H9 (cell line): ENCODE results near the gene ANKH. TPM values are rescaled to one million over a fixed set of nuclear protein-coding genes. Genes with fewer than 3 reads are reported as not detected.

ENCODE experiments used
- DNase-seq: peaks from one replicate; pipeline ENCODE4 v3.0.0-alpha.2; 2017
- H2AFZ ChIP-seq: one replicate; pipeline ENCODE4 v1.6.1; 2013; ENCODE audit warnings: mild to moderate bottlenecking, low read length, control low read depth, moderate library complexity
- H2AK5ac ChIP-seq: 2 replicates; pipeline ENCODE4 v1.6.1; 2013; ENCODE audit warnings: low read length, control low read depth, mixed read lengths; ENCODE audit not compliant: insufficient read length
- H2BK120ac ChIP-seq: one replicate; pipeline ENCODE4 v1.6.1; 2013; ENCODE audit warnings: low read depth, mild to moderate bottlenecking, low read length, control low read depth, inconsistent platforms; ENCODE audit not compliant: poor library complexity, severe bottlenecking
- H2BK12ac ChIP-seq: 2 replicates; pipeline ENCODE4 v1.6.1; 2013; ENCODE audit warnings: low read length, control low read depth, mixed read lengths, low read depth; ENCODE audit not compliant: insufficient read length
- H2BK15ac ChIP-seq: 2 replicates; pipeline ENCODE4 v1.6.1; 2013; ENCODE audit warnings: low read depth, low read length, control low read depth
- H2BK20ac ChIP-seq: one replicate; pipeline ENCODE4 v1.6.1; 2013; ENCODE audit warnings: low read depth, mild to moderate bottlenecking, low read length, control low read depth, inconsistent platforms; ENCODE audit not compliant: poor library complexity, severe bottlenecking
- H2BK5ac ChIP-seq: 2 replicates; pipeline ENCODE4 v1.6.1; 2013; ENCODE audit warnings: low read length, control low read depth, mixed read lengths; ENCODE audit not compliant: insufficient read length
- H3K14ac ChIP-seq: 2 replicates; pipeline ENCODE4 v1.6.1; 2013; ENCODE audit warnings: low read length, control low read depth; ENCODE audit not compliant: insufficient read depth
- H3K18ac ChIP-seq: 2 replicates; pipeline ENCODE4 v1.6.1; 2013; ENCODE audit warnings: low read depth, mild to moderate bottlenecking, mixed read lengths, low read length, control low read depth; ENCODE audit not compliant: insufficient read length
- H3K23ac ChIP-seq: 2 replicates; pipeline ENCODE4 v1.6.1; 2013; ENCODE audit warnings: low read length, control low read depth, mixed read lengths, low read depth; ENCODE audit not compliant: insufficient read length
- H3K23me2 ChIP-seq: 2 replicates; pipeline ENCODE4 v1.6.1; 2013; ENCODE audit warnings: low read depth, mild to moderate bottlenecking, mixed read lengths, low read length, control low read depth; ENCODE audit not compliant: insufficient read length, poor library complexity, severe bottlenecking
- H3K27ac ChIP-seq: 2 replicates; pipeline ENCODE4 v1.5.1; 2013; ENCODE audit warnings: low read length, control low read depth, mixed read lengths, low read depth; ENCODE audit not compliant: insufficient read length
- H3K27me3 ChIP-seq: 2 replicates; pipeline ENCODE4 v1.6.1; 2013; ENCODE audit warnings: low read length, control low read depth, inconsistent platforms; ENCODE audit not compliant: insufficient read depth
- H3K4ac ChIP-seq: 2 replicates; pipeline ENCODE4 v1.6.1; 2013; ENCODE audit warnings: low read depth, mild to moderate bottlenecking, control low read depth, inconsistent platforms, low read length, moderate library complexity
- H3K4me1 ChIP-seq: 2 replicates; pipeline ENCODE4 v1.6.1; 2013; ENCODE audit warnings: low read length, control low read depth, inconsistent platforms; ENCODE audit not compliant: insufficient read depth
- H3K4me2 ChIP-seq: 2 replicates; pipeline ENCODE4 v1.6.1; 2013; ENCODE audit warnings: low read length, control low read depth, mixed read lengths; ENCODE audit not compliant: insufficient read length, insufficient read depth
- H3K56ac ChIP-seq: 2 replicates; pipeline ENCODE4 v1.6.1; 2013; ENCODE audit warnings: low read depth, mild to moderate bottlenecking, mixed read lengths, low read length, control low read depth; ENCODE audit not compliant: insufficient read length
- H3K79me1 ChIP-seq: 2 replicates; pipeline ENCODE4 v1.6.1; 2013; ENCODE audit warnings: low read depth, mild to moderate bottlenecking, moderate library complexity, low read length, control low read depth, inconsistent platforms; ENCODE audit not compliant: insufficient read depth, poor library complexity, severe bottlenecking
- H3K79me2 ChIP-seq: 2 replicates; pipeline ENCODE4 v1.6.1; 2013; ENCODE audit warnings: low read length, control low read depth, inconsistent platforms; ENCODE audit not compliant: insufficient read depth
- H3K9ac ChIP-seq: 2 replicates; pipeline ENCODE4 v1.6.1; 2013; ENCODE audit warnings: low read length, control low read depth, mixed read lengths; ENCODE audit not compliant: insufficient read length; ENCODE audit errors: extremely low read depth
- H3K9me3 ChIP-seq: one replicate; pipeline ENCODE4 v1.6.1; 2013; ENCODE audit warnings: low read depth, low read length, inconsistent platforms; ENCODE audit not compliant: control insufficient read depth
- H3T11ph ChIP-seq: one replicate; pipeline ENCODE4 v1.6.1; 2013; ENCODE audit warnings: mild to moderate bottlenecking, low read length, control low read depth, inconsistent platforms
- H4K20me1 ChIP-seq: one replicate; pipeline ENCODE4 v1.6.1; 2013; ENCODE audit not compliant: control insufficient read depth, insufficient read length, insufficient read depth
- H4K5ac ChIP-seq: 2 replicates; pipeline ENCODE4 v1.6.1; 2013; ENCODE audit warnings: low read depth, mild to moderate bottlenecking, mixed read lengths, low read length, control low read depth; ENCODE audit not compliant: insufficient read length
- H4K8ac ChIP-seq: replicated peaks from 2 replicates; pipeline ENCODE4 v1.6.1; 2013; ENCODE audit warnings: low read length, control low read depth, mixed read lengths, low read depth; ENCODE audit not compliant: insufficient read length
- H4K91ac ChIP-seq: 2 replicates; pipeline ENCODE4 v1.6.1; 2013; ENCODE audit warnings: low read depth, mild to moderate bottlenecking, moderate library complexity, mixed read lengths, low read length, control low read depth; ENCODE audit not compliant: insufficient read length
- H3K27ac Mint-ChIP-seq, 3 experiments: 2 replicates in 2 of 3; 3 replicates in 1 of 3; pipeline ENCODE4 v1.8.0; 2020 to 2021; ENCODE audit warnings: mixed read lengths in 3 of 3, mild to moderate bottlenecking in 1 of 3, moderate library complexity in 1 of 3
- H3K27me3 Mint-ChIP-seq: 2 replicates; pipeline ENCODE4 v1.8.0; 2021; ENCODE audit warnings: low read depth, mild to moderate bottlenecking, moderate library complexity, mixed read lengths
- H3K36me3 Mint-ChIP-seq, 3 experiments: 2 replicates in 2 of 3; 3 replicates in 1 of 3; pipeline ENCODE4 v1.8.0; 2020 to 2021; ENCODE audit warnings: low read depth in 3 of 3, mixed read lengths in 3 of 3; ENCODE audit not compliant: insufficient read depth in 1 of 3
- H3K4me1 Mint-ChIP-seq, 2 experiments: 2 replicates each; pipeline ENCODE4 v1.8.0; 2020; ENCODE audit warnings: mixed read lengths in 2 of 2
- H3K4me3 Mint-ChIP-seq, 2 experiments: 2 replicates in 1 of 2; 3 replicates in 1 of 2; pipeline ENCODE4 v1.8.0; 2020 to 2021; ENCODE audit warnings: mild to moderate bottlenecking in 2 of 2, mixed read lengths in 2 of 2, moderate library complexity in 1 of 2
- H3K9me3 Mint-ChIP-seq, 2 experiments: 2 replicates in 1 of 2; 3 replicates in 1 of 2; pipeline ENCODE4 v1.8.0; 2020; ENCODE audit warnings: mild to moderate bottlenecking in 2 of 2, mixed read lengths in 2 of 2, moderate library complexity in 1 of 2
- WGBS: extraction: QIAGEN DNeasy Blood & Tissue Kit; methylation state at CpG from one replicate; pipeline ENCODE4 v1.1.7; 2013; ENCODE audit warnings: missing lambda C conversion rate, low lambda C conversion rate, mixed read lengths; ENCODE audit not compliant: insufficient read length; ENCODE audit errors: extremely low coverage; 5-methylcytosine and 5-hydroxymethylcytosine counted together
- total RNA-seq: library from RNA; stranded (reverse); gene quantifications from 2 replicates; pipeline ENCODE4 v1.2.1, GENCODE V29; 2021
- TF ChIP-seq, protein P1 (sequence below): fragments of 200-600 bp; sonication (generic); conservative IDR thresholded peaks from 3 replicates; pipeline ENCODE4 v1.8.0; 2021; ENCODE audit warnings: antibody characterized with exemption, mild to moderate bottlenecking

ANKH gene
- total RNA-seq, 1 experiment from 2014 or later, result 9.6 TPM

DNA sequence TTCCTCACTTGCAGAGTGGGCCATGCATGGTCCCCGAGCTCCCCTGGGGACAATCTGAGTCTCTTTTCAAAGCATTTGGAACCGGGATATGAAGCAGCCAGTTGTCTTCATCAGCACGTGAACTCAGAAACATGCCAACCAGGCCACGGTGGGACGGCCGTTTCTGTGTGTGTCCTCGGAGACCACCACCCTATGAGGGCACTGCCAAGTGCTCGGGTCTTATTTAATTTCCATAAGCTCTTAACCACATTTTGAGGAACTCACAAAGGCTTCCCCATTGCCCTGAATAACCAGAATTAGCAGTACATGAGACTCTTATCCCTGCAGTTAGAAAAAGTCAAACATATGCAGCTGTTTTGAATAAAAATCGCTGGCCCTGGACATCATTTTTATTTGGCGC lies 146.9 kb downstream of the ANKH start:
- no peak overlapping the region for H2BK5ac ChIP-seq
- Mint-ChIP-seq H3K27ac (peak overlapping the region in 1 of 3 experiments; percentile 67; a peak in 1 of 7 replicates), H3K9me3 (no peaks in the 10 kb centered on the region), H3K4me3 (no peak overlapping the region), H3K4me1 (peaks cover 32 to 38% of the 10 kb centered on the region in 2 experiments), H3K27me3 (peaks cover 2% of the 10 kb centered on the region; the same call in 1 of the 2 replicates), H3K36me3 (peaks cover 0 to 4% (median 3%) of the 10 kb centered on the region in 3 experiments; a peak in 2 of 7 replicates)
- H2AK5ac ChIP-seq, result no peak overlapping the region
- H4K5ac ChIP-seq, result no peak overlapping the region
- H3T11ph ChIP-seq, result no peak overlapping the region
- H3K23me2 ChIP-seq, result no peaks in the 10 kb centered on the region
- H3K4me1 ChIP-seq, result peaks cover 12% of the 10 kb centered on the region; the same call in 1 of the 2 replicates
- no peak overlapping the region for H4K91ac ChIP-seq
- H3K4me2 ChIP-seq, result no peak overlapping the region
- DNase-seq, result no peak
- WGBS, result no CpG with 5 or more reads among the region's 10 CpGs
- no peak overlapping the region for H2BK15ac ChIP-seq
- no peak overlapping the region for H2BK120ac ChIP-seq
- H4K20me1 ChIP-seq, result no peaks in the 10 kb centered on the region
- H3K9me3 ChIP-seq, result no peaks in the 10 kb centered on the region
- H3K79me1 ChIP-seq, result no peaks in the 10 kb centered on the region
- no peak overlapping the region for H3K27ac ChIP-seq
- H3K14ac ChIP-seq, result no peak overlapping the region
- TF ChIP-seq, protein P1, sequence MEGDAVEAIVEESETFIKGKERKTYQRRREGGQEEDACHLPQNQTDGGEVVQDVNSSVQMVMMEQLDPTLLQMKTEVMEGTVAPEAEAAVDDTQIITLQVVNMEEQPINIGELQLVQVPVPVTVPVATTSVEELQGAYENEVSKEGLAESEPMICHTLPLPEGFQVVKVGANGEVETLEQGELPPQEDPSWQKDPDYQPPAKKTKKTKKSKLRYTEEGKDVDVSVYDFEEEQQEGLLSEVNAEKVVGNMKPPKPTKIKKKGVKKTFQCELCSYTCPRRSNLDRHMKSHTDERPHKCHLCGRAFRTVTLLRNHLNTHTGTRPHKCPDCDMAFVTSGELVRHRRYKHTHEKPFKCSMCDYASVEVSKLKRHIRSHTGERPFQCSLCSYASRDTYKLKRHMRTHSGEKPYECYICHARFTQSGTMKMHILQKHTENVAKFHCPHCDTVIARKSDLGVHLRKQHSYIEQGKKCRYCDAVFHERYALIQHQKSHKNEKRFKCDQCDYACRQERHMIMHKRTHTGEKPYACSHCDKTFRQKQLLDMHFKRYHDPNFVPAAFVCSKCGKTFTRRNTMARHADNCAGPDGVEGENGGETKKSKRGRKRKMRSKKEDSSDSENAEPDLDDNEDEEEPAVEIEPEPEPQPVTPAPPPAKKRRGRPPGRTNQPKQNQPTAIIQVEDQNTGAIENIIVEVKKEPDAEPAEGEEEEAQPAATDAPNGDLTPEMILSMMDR, result no peak
- no peak overlapping the region for H2BK20ac ChIP-seq
- H3K27me3 ChIP-seq, result no peaks in the 10 kb centered on the region
- no peak overlapping the region for H3K18ac ChIP-seq
- no peak overlapping the region for H2AFZ ChIP-seq
- H2BK12ac ChIP-seq, result no peak overlapping the region
- no peak overlapping the region for H3K56ac ChIP-seq
- H3K9ac ChIP-seq, result no peak overlapping the region
- H4K8ac ChIP-seq, result no peak overlapping the region
- no peak overlapping the region for H3K4ac ChIP-seq
- H3K79me2 ChIP-seq, result no peaks in the 10 kb centered on the region
- H3K23ac ChIP-seq, result no peak overlapping the region
